GM21717 (cell line): ENCODE results near the gene TIMM8A.
A peak's percentile ranks its signal among the peaks of the same experiment; 100 is the strongest.
"Not testable (repeated sequence)": the region's sequence is repeated elsewhere in the genome, so short reads cannot be mapped to it uniquely, and the experiment has no call there.

ENCODE experiments used
- ATAC-seq: cut with Tn5 transposase; IDR thresholded peaks from one replicate; pipeline ENCODE4 v1.9.1; 2021; ENCODE audit warnings: mild to moderate bottlenecking, moderate library complexity; ENCODE audit not compliant: unreplicated experiment

Gene TIMM8A

DNA sequence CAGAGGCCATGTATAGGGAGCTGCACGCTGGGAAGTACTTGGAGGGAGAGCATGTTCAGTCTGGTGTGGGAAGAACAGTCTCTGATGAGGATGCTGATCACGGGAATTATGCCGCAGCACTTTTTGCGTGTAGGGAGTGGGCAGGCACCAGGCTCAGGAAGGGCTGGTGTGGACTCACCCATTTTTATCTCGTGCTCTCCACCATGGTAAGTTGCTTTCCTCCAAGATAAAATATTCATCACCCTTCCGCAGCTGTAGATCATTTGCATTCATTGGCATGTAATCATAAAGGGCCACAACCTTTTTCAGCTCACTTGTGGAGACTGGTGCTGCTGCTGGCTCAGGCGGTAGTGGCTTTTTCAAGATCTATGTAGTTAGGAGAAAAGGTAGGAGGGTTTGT is 11.8 kb upstream of the TIMM8A start:
- no peak for ATAC-seq

DNA sequence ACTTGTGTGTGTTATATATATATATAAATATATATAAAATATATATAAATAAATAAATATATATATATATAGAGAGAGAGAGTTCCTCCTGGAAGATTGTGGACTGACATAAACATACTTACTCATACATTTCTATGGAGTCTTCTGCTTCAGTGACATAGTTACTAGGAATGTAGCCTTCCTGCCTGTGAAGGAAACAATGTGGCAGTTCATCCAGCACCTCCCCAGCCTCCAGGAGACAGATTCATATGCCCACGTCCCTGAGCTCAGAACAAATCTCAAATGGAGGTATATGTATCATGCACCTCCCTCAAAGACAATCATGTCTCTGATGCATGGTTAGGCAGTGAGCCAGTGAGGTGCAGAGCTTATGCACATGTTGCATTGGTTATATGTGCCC is 11.4 kb upstream of the TIMM8A start:
- no peak for ATAC-seq

- ATAC-seq, result no peak
These were observed 8.7 kb upstream of the TIMM8A start for GRCh38 chrX:101357166-101357795.

DNA sequence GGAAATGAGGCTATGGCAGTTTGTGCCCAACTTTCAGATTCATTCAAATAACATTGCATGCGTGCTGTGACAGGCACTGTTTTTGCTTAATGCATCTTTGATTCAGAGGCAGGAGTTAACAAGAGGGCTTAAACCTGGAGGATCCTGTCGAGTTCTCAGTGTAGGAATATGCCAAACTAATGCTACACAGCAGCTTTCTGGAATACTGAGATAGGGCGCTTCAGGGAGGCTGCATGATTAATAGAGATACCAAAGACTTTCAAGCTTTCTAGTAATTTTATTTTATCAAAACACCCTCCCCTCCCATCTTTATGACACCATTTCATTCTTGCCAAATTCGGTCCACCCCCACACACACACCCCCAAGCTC is 636 bp upstream of the TIMM8A start:
- no peak for ATAC-seq

DNA sequence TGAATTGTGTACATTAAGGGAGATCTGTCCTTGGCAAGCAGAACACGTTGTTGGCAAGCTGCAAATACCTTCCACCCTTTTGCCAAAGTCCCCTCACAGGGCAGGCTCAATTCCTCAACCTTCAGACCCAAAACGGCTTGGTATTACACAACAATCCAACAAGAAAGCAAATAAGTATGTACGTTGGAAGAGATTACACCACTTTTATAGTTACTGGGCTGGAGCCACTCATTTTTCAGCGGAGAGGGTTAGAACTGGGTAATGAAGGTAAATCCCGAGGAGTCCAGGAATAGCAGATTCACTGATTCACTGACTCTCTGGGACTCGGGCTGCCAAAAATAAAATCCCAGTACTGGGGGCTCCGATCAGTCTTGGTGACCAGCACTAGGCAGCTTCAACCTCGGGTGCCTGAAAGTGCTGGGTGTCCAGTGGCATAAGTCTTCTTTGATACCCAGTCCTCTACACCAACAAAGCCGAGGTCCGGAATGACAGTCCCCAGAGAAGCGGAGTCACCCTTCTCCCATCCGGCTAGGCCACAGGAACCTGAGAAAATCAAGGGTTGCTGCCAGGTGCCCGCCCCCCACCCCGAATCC is 587 bp downstream of the TIMM8A start:
- ATAC-seq, result peak; percentile 9

- no peak for ATAC-seq
These were observed 10.7 kb downstream of the TIMM8A start for GRCh38 chrX:101337776-101338271.

DNA sequence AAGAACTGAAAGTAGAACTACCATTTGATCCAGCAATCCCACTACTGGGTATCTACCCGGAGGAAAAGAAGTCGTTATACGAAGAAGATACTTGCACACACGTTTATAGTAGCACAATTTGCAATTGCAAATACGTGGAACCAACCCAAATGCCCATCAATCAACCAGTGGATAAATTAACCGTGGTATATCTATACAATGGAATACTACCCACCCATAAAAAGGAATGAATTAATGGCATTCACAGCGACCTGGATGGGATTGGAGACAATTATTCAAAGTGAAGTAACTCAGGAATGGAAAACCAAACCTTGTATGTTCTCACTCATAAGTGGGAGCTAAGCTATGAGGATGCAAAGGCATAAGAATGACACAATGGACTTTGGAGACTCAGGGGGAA is 14.2 kb downstream of the TIMM8A start:
- ATAC-seq, result not testable (repeated sequence)

GRCh38 chrX:101326600-101326999 is 21.9 kb downstream of the TIMM8A start:
- not testable (repeated sequence) for ATAC-seq

- no peak for ATAC-seq
These were observed 44.8 kb downstream of the TIMM8A start for GRCh38 chrX:101303790-101304189.
